Neural cell (in vitro differentiated cells): ENCODE measurements around the gene TPRA1. TPM values are rescaled to one million over a fixed set of nuclear protein-coding genes. Genes with fewer than 3 reads are reported as not detected.
A peak's percentile ranks its signal among the peaks of the same experiment; 100 is the strongest.

ENCODE experiments used
- H2AFZ ChIP-seq: fragments of 200-600, 300-800 bp; sonication (generic), shearing (Covaris generic); 2 replicates; pipeline ENCODE4 v1.6.0; 2014; ENCODE audit warnings: low read depth, mild to moderate bottlenecking, antibody characterized with exemption, low read length, moderate library complexity
- H3F3A ChIP-seq: fragments of 200-600 bp; shearing (Covaris generic); 2 replicates; pipeline ENCODE4 v1.6.1; 2016; ENCODE audit warnings: mild to moderate bottlenecking, moderate library complexity, mixed read lengths, antibody characterized with exemption, low read length; ENCODE audit not compliant: insufficient read depth, poor library complexity, severe bottlenecking
- H3K27ac ChIP-seq: fragments of 200-600, 300-800 bp; sonication (generic), shearing (Covaris generic); 2 replicates; pipeline ENCODE4 v1.5.1; 2014; ENCODE audit warnings: mild to moderate bottlenecking, low read length, moderate library complexity
- H3K27me3 ChIP-seq: fragments of 300-800, 200-600 bp; sonication (generic), shearing (Covaris generic); 2 replicates; pipeline ENCODE4 v1.6.0; 2014; ENCODE audit warnings: mild to moderate bottlenecking, low read depth, low read length, moderate library complexity; ENCODE audit not compliant: insufficient read depth
- H3K36me3 ChIP-seq: fragments of 300-800, 200-600 bp; sonication (generic), shearing (Covaris generic); 2 replicates; pipeline ENCODE4 v1.5.1; 2014; ENCODE audit warnings: mild to moderate bottlenecking, antibody characterized with exemption, low read length, moderate library complexity; ENCODE audit not compliant: insufficient read depth
- H3K4me2 ChIP-seq: fragments of 300-800, 200-600 bp; sonication (generic), shearing (Covaris generic); 2 replicates; pipeline ENCODE4 v1.6.0; 2014; ENCODE audit warnings: mild to moderate bottlenecking, low read length
- H3K4me3 ChIP-seq: fragments of 300-800, 200-600 bp; sonication (generic), shearing (Covaris generic); 2 replicates; pipeline ENCODE4 v1.5.1; 2014; ENCODE audit warnings: mild to moderate bottlenecking, low read length, moderate library complexity
- H3K79me2 ChIP-seq: fragments of 200-600 bp; shearing (Covaris generic); replicated peaks from 2 replicates; pipeline ENCODE4 v1.6.0; 2014; ENCODE audit warnings: mild to moderate bottlenecking, low read length, moderate library complexity; ENCODE audit not compliant: insufficient read depth
- H3K9ac ChIP-seq: fragments of 300-800, 200-600 bp; sonication (generic), shearing (Covaris generic); 2 replicates; pipeline ENCODE4 v1.6.1; 2016; ENCODE audit warnings: mild to moderate bottlenecking, low read length, mixed read lengths
- H3K9me2 ChIP-seq: fragments of 200-600 bp; shearing (Covaris generic); 2 replicates; pipeline ENCODE4 v1.6.1; 2016; ENCODE audit warnings: mild to moderate bottlenecking, low read length, mixed read lengths; ENCODE audit not compliant: insufficient read depth
- H3K9me3 ChIP-seq: fragments of 200-600, 300-800 bp; sonication (generic), shearing (Covaris generic); 2 replicates; pipeline ENCODE4 v1.6.1; 2016; ENCODE audit warnings: mild to moderate bottlenecking, mixed run types, low read length, moderate library complexity, mixed read lengths
- H4K20me1 ChIP-seq: fragments of 200-600 bp; shearing (Covaris generic); 2 replicates; pipeline ENCODE4 v1.6.1; 2016; ENCODE audit warnings: mild to moderate bottlenecking, mixed run types; ENCODE audit not compliant: insufficient read depth
- EP300 ChIP-seq: fragments of 450-650 bp; conservative IDR thresholded peaks from 2 replicates; pipeline ENCODE4 v1.6.1; 2014; ENCODE audit warnings: antibody characterized with exemption, mild to moderate bottlenecking, moderate library complexity; ENCODE audit not compliant: poor library complexity, severe bottlenecking
- EZH2 ChIP-seq: fragments of 200-600, 300-800 bp; shearing (Covaris generic), sonication (generic); IDR thresholded peaks from 2 replicates; pipeline ENCODE4 v1.6.1; 2014; ENCODE audit warnings: antibody characterized with exemption, low read length, borderline replicate concordance, mild to moderate bottlenecking; ENCODE audit not compliant: insufficient read depth, poor library complexity, severe bottlenecking
- MXI1 ChIP-seq: fragments of 450-650 bp; conservative IDR thresholded peaks from 2 replicates; pipeline ENCODE4 v1.6.1; 2014; ENCODE audit warnings: antibody characterized with exemption, mild to moderate bottlenecking; ENCODE audit not compliant: poor library complexity, severe bottlenecking
- POLR2AphosphoS5 ChIP-seq: IDR thresholded peaks from 2 replicates; pipeline ENCODE4 v1.6.1; 2012
- RAD21 ChIP-seq: fragments of 450-650 bp; conservative IDR thresholded peaks from 2 replicates; pipeline ENCODE4 v1.6.1; 2014; ENCODE audit warnings: antibody characterized with exemption, mild to moderate bottlenecking, moderate library complexity
- SMC3 ChIP-seq: fragments of 450-650 bp; conservative IDR thresholded peaks from 2 replicates; pipeline ENCODE4 v1.6.1; 2014; ENCODE audit warnings: antibody characterized with exemption, mild to moderate bottlenecking, moderate library complexity; ENCODE audit not compliant: poor library complexity
- TAF1 ChIP-seq: IDR thresholded peaks from 2 replicates; pipeline ENCODE4 v1.6.1; 2012; ENCODE audit warnings: low read depth
- polyA plus RNA-seq: library from polyadenylated mRNA; depleted of rRNA; stranded (reverse); fragments of >200 nt; gene quantifications from 2 replicates; pipeline ENCODE4 v1.2.3, GENCODE V29; 2014
- TF ChIP-seq, protein P1 (sequence below): fragments of 450-650 bp; IDR thresholded peaks from 2 replicates; pipeline ENCODE4 v1.5.1; 2014; ENCODE audit warnings: antibody characterized with exemption, mild to moderate bottlenecking, moderate library complexity; ENCODE audit not compliant: poor library complexity, severe bottlenecking
- TF ChIP-seq, protein P2 (sequence below): IDR thresholded peaks from 2 replicates; pipeline ENCODE4 v1.6.1; 2012; ENCODE audit warnings: borderline replicate concordance

The TPRA1 gene
- polyA plus RNA-seq, 1 donor from 2014 or later: 26.5 TPM

DNA sequence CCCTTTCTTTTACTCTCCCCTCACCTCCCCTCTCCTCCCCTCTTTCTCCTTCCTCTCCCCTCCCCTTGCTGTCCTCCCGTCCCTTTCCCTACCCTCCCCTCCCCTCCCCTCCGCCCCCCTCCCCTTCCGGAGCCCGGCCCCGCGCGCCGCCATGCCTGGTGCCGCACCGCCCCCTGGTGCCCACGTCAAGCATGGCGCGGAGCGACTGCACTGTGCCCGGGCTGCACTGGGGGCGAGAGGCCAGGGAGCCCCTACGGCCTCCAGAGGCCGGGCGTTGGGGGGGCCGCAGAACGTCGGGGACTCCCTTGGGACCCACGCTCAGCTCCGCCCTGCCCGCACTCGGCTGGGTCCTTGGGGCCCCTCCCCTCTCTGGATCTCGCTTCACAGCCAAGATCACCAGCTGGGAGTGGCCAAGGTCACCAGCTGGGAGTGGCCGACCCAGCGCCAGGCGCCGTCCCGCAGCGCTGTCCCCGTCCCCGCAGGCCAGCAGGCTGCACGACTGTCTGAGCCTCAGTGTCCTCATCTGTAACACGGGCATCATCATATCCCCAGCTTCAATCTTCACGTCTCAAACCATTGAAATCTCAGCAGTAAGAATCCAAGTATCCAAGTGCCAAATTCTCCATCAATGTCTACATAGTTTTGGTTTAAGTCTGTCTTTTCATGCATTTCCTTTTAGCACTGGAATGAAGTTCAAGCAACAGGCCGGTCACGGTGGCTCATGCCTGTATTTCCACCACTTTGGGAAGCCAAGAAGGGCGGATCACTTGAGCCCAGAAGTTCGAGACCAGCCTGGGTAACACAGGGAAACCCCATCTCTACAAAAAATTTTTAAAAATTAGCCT is 42.5 kb downstream of the TPRA1 start:
- Histone ChIP-seq H3K9ac (peak overlapping the region; percentile 42), H3K4me3 (peak overlapping the region; percentile 56), H3K36me3 (no peaks in the 10 kb centered on the region), H3K4me2 (no peak overlapping the region), H3F3A (no peaks in the 10 kb centered on the region), H3K9me3 (no peaks in the 10 kb centered on the region), H3K9me2 (no peaks in the 10 kb centered on the region), H2AFZ (peak overlapping the region; percentile 40), H3K79me2 (no peaks in the 10 kb centered on the region), H3K27me3 (no peaks in the 10 kb centered on the region), H3K27ac (no peak overlapping the region), H4K20me1 (no peaks in the 10 kb centered on the region)
- TF ChIP-seq RAD21: peak; percentile 79
- TF ChIP-seq EZH2: no peak
- peak; percentile 78 for TF ChIP-seq SMC3
- TF ChIP-seq, protein P1, sequence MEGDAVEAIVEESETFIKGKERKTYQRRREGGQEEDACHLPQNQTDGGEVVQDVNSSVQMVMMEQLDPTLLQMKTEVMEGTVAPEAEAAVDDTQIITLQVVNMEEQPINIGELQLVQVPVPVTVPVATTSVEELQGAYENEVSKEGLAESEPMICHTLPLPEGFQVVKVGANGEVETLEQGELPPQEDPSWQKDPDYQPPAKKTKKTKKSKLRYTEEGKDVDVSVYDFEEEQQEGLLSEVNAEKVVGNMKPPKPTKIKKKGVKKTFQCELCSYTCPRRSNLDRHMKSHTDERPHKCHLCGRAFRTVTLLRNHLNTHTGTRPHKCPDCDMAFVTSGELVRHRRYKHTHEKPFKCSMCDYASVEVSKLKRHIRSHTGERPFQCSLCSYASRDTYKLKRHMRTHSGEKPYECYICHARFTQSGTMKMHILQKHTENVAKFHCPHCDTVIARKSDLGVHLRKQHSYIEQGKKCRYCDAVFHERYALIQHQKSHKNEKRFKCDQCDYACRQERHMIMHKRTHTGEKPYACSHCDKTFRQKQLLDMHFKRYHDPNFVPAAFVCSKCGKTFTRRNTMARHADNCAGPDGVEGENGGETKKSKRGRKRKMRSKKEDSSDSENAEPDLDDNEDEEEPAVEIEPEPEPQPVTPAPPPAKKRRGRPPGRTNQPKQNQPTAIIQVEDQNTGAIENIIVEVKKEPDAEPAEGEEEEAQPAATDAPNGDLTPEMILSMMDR: peak; percentile 78

DNA sequence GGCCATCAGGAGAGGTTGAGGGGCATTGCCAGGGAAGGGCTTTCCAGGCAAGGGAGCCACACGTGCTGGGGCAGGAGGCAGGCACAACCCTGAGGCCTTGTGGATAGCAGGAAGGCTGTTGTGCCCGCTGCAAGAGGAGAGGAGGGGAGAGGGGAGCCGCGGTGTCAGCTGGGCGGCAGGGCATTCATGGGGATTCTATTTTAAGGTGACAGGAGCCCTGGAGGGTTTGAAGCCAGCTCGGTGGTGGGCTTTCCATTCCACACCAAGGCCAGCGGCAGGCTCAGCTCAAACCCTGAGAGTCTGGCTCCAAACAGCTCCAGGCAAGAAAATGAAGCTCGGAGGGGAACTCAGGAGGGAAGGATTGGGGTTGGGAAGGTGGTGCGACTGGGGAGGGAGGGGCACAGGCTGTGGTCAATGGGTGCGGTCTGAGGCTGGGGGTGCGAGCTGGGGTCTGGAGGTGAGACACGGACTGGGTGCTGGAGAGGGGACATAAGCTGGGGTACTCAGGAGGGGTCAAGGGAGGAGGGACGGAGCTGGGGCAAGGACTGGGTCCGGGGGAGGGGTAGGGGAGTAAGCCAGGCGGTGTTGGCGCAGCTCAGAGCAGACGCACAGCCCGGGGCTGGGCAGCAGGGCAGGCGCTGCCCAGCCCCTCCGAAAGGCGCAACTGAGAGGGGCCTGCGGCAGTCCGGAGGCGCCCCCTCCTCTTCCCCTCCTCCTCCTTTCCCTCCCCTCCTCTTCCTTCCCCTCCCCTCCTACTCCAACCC is 43.4 kb downstream of the TPRA1 start:
- Histone ChIP-seq H3K4me2 (no peak overlapping the region), H3K9ac (peak overlapping the region; percentile 38), H3K9me2 (no peaks in the 10 kb centered on the region), H3F3A (no peaks in the 10 kb centered on the region), H3K36me3 (no peaks in the 10 kb centered on the region), H3K27ac (peak overlapping the region; percentile 20), H2AFZ (no peak overlapping the region), H3K9me3 (no peaks in the 10 kb centered on the region), H3K27me3 (no peaks in the 10 kb centered on the region), H3K4me3 (no peak overlapping the region), H4K20me1 (no peaks in the 10 kb centered on the region), H3K79me2 (no peaks in the 10 kb centered on the region)
- TF ChIP-seq, protein P1: no peak
- TF ChIP-seq EP300: no peak
- TF ChIP-seq SMC3: no peak
- TF ChIP-seq POLR2AphosphoS5: no peak
- TF ChIP-seq EZH2: no peak
- TF ChIP-seq RAD21: no peak
- TF ChIP-seq TAF1: no peak
- TF ChIP-seq MXI1: no peak
- TF ChIP-seq, protein P2, sequence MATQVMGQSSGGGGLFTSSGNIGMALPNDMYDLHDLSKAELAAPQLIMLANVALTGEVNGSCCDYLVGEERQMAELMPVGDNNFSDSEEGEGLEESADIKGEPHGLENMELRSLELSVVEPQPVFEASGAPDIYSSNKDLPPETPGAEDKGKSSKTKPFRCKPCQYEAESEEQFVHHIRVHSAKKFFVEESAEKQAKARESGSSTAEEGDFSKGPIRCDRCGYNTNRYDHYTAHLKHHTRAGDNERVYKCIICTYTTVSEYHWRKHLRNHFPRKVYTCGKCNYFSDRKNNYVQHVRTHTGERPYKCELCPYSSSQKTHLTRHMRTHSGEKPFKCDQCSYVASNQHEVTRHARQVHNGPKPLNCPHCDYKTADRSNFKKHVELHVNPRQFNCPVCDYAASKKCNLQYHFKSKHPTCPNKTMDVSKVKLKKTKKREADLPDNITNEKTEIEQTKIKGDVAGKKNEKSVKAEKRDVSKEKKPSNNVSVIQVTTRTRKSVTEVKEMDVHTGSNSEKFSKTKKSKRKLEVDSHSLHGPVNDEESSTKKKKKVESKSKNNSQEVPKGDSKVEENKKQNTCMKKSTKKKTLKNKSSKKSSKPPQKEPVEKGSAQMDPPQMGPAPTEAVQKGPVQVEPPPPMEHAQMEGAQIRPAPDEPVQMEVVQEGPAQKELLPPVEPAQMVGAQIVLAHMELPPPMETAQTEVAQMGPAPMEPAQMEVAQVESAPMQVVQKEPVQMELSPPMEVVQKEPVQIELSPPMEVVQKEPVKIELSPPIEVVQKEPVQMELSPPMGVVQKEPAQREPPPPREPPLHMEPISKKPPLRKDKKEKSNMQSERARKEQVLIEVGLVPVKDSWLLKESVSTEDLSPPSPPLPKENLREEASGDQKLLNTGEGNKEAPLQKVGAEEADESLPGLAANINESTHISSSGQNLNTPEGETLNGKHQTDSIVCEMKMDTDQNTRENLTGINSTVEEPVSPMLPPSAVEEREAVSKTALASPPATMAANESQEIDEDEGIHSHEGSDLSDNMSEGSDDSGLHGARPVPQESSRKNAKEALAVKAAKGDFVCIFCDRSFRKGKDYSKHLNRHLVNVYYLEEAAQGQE: no peak
